ENCODE measurements around the gene ALPL.

GRCh38 chr1:21496063-21496462 is 13.2 kb upstream of the ALPL start:
- TF ChIP-seq YY1 (IDR thresholded peaks at IDR 0.05; ENCODE audit: insufficient read depth, insufficient read length) (no peak), SUZ12 (IDR thresholded peaks at IDR 0.05; ENCODE audit: extremely low read depth, insufficient read depth, insufficient read length) (no peak)
